OCI-M2 (cell line): Measurements from ENCODE around the gene NAV2.

ENCODE experiments used
- DNase-seq: peaks from one replicate; lab custom pipeline; 2025; ENCODE audit not compliant: unreplicated experiment; lab: John Stamatoyannopoulos, UW

Gene NAV2

DNA sequence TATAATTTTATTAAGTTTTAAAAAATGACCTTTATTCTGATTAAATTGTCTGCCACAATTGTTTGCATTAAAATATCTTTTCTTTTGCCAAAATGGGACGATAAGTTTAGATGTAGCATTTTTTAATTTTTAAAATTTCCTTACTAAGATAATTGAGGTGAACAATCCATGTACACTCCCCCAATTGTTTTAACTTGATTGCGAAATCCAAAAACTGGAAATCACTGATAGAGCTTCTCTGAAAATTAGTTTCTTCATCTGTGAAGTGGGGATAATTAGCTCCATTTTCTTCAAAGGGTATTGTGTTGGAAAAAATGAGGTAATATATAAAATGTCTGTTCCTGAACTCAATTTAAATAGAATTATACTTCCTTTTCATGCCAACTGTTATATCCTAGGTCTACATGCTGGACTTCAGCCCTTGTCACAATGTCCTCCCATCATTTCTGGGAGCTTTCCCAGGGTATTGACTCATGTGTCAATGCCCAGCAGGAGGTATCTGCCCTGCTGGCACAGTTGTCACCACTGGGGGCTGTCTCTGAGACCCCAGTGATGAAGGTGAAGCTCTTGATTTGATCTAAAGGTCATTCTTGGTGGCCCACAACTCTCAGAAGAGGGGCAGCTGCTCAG is 28.7 kb upstream of the NAV2 start:
- DNase-seq: no peak

DNA sequence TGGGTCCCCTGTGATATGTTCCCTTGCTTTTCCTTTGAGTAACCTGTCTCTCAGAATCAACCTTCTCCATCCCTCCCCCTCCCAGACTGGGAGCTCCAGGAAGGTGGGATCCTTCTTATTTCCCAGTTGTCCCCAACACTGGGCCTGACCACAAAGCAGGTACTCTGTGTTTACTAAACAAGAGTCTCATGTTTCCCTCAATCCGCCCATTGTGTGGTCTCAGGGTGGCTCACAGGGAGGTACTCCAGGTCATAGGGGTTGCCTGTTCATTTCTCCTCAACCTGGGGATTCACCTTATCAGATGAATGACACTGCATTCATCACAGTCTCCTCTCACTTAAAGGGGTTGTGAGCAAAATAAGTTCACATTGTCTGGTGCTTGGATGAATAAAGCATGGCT is 26.4 kb upstream of the NAV2 start:
- DNase-seq: no peak

GRCh38 chr11:19687392-19687791 is 25.2 kb upstream of the NAV2 start:
- no peak for DNase-seq

DNA sequence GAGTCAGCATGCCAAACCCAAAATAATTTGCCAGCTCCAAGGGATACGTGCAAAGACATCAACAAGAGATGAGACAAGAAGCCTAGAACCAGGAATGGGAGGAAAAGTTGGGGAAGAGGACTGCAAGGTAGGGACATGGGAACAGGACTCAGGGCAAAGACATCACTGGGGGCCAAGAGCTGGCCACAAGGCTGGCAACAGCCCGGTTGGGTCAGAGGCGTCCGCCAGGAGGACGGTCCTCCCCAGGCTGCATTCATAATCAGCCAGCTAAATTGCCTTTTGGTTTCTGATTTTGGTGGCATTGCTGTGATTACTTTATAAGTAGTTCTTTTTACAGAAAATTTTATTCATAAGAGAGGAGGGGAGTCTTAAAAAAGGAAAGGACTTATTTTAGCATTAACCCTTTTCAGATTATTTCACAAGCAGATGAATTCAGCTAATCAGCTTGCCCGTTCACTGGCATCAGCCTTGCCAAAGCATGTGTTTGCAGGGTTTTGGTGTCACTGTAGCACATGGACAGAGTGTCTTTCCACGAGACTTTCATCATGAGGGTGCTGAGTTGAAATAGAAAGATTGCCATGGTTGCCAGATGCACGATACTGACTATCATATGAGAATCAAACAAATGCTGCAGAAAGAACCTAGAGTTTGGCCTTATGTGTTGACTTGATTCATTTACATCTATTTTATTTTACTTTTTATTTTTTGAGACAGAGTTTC is 23.2 kb upstream of the NAV2 start:
- DNase-seq: no peak

- DNase-seq: no peak
These were observed 21.8 kb upstream of the NAV2 start for GRCh38 chr11:19690885-19691284.

GRCh38 chr11:19691815-19692500 is 20.7 kb upstream of the NAV2 start:
- no peak for DNase-seq

- DNase-seq: no peak
These were observed 19.5 kb upstream of the NAV2 start for GRCh38 chr11:19693146-19693545.

- DNase-seq: no peak
These were observed 17.8 kb upstream of the NAV2 start for GRCh38 chr11:19694796-19695345.

- DNase-seq: no peak
These were observed 16.6 kb upstream of the NAV2 start for GRCh38 chr11:19696073-19696472.

- no peak for DNase-seq
These were observed 15.7 kb upstream of the NAV2 start for GRCh38 chr11:19696904-19697303.

DNA sequence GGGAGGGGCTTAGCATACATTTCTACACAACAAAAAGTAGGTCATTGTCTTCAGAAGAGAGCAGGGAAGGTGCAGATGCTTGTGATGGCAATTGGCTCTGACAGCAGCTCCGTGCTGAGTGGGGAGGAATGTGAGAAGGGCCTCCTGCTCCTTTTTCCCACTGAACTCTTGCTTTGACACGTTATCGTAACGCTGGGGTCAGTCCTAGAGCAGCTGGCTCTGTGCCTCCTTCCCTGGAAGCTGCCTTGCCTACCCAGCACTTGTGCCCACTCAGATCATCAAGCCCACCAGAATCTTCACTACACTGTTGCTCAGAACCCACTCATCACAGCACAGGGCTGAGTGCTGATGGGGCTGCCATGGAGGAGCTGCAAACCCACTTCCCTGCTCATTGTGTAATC is 14.9 kb upstream of the NAV2 start:
- no peak for DNase-seq

DNA sequence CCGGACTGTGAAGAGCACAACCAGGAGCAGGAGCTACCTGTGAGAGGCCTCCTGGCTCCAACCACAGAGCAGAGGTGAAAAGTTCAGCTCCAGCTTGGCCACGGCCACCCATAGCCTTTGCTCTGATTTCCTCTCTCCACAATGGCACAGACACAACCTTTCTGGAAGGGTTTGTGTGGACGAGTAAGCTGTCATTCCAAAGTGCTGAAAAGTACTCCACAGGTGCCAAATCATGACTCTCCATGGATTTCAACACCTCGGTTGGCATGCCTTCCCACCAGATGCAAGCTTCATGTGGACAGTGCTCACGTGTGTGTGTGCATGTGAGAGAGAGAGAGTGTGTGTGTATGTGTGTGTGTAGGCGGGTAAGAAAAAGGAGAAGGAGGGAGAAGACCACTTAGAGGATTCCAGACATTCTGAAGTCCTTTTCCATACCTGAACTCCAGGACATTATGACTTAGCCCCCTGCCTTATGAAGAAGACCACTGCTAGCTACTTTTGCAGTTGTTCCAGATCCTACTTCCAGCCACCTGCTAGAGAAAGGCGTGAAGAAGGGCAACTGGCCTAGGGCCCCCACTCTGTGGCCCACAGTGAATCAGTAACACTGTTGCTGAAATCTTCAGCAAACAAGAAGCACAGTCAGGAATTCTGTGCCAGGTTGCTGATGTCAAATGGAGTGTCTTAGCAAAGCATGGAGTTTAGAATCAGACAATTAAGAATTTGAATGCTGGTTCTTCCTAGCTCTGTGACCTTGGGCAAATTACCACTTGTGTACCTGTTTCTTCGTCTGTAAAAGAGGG is 13.9 kb upstream of the NAV2 start:
- no peak for DNase-seq

GRCh38 chr11:19701421-19701820 is 11.2 kb upstream of the NAV2 start:
- no peak for DNase-seq

DNA sequence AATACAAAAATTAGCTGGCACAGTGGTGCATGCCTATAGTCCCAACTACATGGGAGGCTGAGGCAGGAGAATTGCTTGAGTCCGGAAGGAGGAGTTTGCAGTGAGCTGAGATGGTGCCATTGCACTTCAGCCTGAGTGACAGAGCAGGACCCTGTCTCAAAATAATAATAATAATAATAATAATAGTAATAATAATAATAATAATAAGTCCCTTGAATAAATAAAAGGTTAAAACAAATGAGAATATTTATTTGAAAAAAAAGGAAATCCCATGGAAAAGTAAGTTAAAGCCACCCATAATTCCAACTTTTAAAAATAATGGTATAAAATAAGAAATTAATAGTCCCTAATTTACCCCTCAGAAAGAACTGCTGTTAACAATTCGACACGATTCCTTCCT is 10.0 kb upstream of the NAV2 start:
- DNase-seq: no peak

- no peak for DNase-seq
These were observed 9.4 kb upstream of the NAV2 start for GRCh38 chr11:19703211-19703610.

GRCh38 chr11:19704213-19704612 is 8.4 kb upstream of the NAV2 start:
- no peak for DNase-seq

- no peak for DNase-seq
These were observed 6.7 kb upstream of the NAV2 start for GRCh38 chr11:19705936-19706335.

DNA sequence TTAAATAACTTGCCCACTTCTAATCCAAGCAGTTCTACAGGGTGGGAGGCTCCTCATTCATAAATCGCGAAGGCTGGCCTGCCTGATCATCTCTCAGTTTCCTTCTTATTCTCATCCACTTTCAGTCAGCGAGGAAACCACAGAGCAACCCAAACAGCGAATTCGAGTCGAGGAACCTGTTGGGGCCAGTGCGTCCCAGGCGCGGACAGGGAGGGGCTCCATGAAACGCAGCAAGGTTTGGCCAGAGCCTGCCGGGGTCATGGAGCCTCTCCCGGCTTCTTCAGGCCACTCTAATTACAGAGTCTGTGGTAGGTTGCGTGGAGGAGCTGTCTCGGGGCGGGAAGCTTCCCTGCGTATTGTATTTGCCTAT is 741 bp upstream of the NAV2 start:
- DNase-seq: no peak

- DNase-seq: no peak
These were observed 772 bp downstream of the NAV2 start for GRCh38 chr11:19713196-19714021.

DNA sequence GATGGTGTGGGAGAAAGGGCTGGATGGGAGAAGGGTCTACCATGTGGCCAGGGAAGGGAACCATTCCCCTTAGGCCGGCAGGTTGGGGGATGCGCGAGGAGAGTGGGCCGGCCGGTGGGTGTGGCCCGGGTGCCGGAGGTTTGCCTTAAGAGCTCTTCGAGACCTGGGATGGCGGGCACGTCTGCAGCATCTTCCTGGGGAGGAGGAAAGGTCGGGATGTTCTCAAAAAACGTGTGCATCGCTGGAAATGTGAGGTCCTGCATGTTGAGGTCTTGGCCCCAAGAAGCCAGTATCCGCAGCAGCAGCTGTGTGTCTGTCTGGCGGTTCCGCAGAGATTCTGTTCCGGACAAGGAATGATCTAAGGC is 1.4 kb downstream of the NAV2 start:
- DNase-seq: no peak
